IMR-90 (cell line): Measurements from ENCODE around the gene SLC27A6.

Experiments used
- MAZ ChIP-seq: IDR thresholded peaks from 2 replicates; pipeline ENCODE4 v1.6.1; 2012; ENCODE audit warnings: low read depth, mild to moderate bottlenecking, low read length, improper control_type of control experiment, moderate library complexity, borderline replicate concordance
- POLR2A ChIP-seq: IDR thresholded peaks from 2 replicates; pipeline ENCODE4 v1.6.1; 2012; ENCODE audit warnings: mild to moderate bottlenecking, low read depth, low read length
- RAD21 ChIP-seq: IDR thresholded peaks from 2 replicates; pipeline ENCODE4 v1.6.1; 2012; ENCODE audit warnings: low read length, improper control_type of control experiment
- SMC3 ChIP-seq: fragments of 150-350 bp; IDR thresholded peaks from 2 replicates; pipeline ENCODE4 v1.6.1; 2016; ENCODE audit warnings: low read depth, mild to moderate bottlenecking, antibody characterized with exemption, low read length, moderate library complexity
- TF ChIP-seq, protein P1 (sequence below): conservative IDR thresholded peaks from 2 replicates; pipeline ENCODE4 v1.5.1; 2012; ENCODE audit warnings: mild to moderate bottlenecking, low read depth, low read length, improper control_type of control experiment

- TF ChIP-seq, protein P1, sequence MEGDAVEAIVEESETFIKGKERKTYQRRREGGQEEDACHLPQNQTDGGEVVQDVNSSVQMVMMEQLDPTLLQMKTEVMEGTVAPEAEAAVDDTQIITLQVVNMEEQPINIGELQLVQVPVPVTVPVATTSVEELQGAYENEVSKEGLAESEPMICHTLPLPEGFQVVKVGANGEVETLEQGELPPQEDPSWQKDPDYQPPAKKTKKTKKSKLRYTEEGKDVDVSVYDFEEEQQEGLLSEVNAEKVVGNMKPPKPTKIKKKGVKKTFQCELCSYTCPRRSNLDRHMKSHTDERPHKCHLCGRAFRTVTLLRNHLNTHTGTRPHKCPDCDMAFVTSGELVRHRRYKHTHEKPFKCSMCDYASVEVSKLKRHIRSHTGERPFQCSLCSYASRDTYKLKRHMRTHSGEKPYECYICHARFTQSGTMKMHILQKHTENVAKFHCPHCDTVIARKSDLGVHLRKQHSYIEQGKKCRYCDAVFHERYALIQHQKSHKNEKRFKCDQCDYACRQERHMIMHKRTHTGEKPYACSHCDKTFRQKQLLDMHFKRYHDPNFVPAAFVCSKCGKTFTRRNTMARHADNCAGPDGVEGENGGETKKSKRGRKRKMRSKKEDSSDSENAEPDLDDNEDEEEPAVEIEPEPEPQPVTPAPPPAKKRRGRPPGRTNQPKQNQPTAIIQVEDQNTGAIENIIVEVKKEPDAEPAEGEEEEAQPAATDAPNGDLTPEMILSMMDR: no peak
- TF ChIP-seq SMC3 (no peak), MAZ (no peak), POLR2A (no peak), RAD21 (no peak)
These were observed 15.6 kb downstream of the SLC27A6 start for GRCh38 chr5:128980917-128981316.
